Endothelial cell of umbilical vein (primary cell): Measurements from ENCODE around the gene ENTPD1.

Experiments
- EZH2 ChIP-seq: IDR thresholded peaks from 2 replicates; pipeline ENCODE4 v1.6.1; 2012; ENCODE audit warnings: borderline replicate concordance, low read depth, mild to moderate bottlenecking, moderate library complexity, low read length, inconsistent platforms; ENCODE audit not compliant: severe bottlenecking
- JUN ChIP-seq: IDR thresholded peaks from 2 replicates; pipeline ENCODE4 v1.6.1; 2011; ENCODE audit warnings: borderline replicate concordance, low read depth; ENCODE audit not compliant: insufficient read length, insufficient read depth
- POLR2A ChIP-seq: IDR thresholded peaks from 2 replicates; pipeline ENCODE4 v1.6.1; 2012; ENCODE audit warnings: low read depth, mild to moderate bottlenecking, control low read depth, low read length
- POLR2AphosphoS5 ChIP-seq: IDR thresholded peaks from 2 replicates; pipeline ENCODE4 v1.6.1; 2012; ENCODE audit warnings: low read depth, mild to moderate bottlenecking, control low read depth, low read length, moderate library complexity; ENCODE audit not compliant: insufficient read depth
- TF ChIP-seq, protein P1 (sequence below), 2 donors: IDR thresholded peaks; 1 replicate in 1 of 2; 2 replicates in 1 of 2; pipeline ENCODE4 v1.5.1; 2011; ENCODE audit warnings: low read length in 2 of 2, mild to moderate bottlenecking in 2 of 2, moderate library complexity in 2 of 2, control low read depth in 1 of 2, inconsistent platforms in 1 of 2, low read depth in 1 of 2; ENCODE audit not compliant: insufficient read depth in 1 of 2; ENCODE audit errors: extremely low read depth in 1 of 2

DNA sequence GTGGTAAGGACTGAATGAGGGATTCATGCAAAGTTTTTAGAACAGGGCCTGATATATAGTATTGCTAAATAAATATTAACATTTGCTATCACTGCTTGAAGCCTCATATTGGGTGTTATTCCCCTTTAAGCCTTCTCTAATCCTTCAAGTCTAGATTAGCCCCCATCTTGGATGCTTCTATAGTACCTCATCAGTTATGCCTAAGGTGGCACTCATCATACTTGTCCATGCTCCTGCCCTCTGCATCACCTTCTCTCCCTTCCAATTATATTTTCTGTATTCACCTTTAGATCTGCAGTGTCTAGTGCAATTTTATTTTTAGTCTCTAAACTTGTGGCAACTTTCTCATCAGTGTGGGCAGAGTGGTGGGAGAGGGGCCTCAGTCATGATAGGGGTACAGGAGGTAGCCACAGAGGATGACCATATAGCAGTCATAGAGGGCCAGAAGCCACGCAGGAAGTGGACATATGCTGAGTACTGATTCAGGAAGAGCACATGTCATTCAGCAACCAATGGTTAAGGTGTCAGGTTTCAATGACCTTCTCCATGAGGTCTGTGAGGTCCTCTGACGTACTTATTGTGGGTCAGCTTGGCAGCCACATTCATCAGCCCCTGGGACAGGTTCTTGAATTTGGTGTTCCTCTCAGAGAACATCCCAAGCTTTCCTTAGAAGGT, 2.5 kb downstream of the ENTPD1 start:
- TF ChIP-seq, protein P1, sequence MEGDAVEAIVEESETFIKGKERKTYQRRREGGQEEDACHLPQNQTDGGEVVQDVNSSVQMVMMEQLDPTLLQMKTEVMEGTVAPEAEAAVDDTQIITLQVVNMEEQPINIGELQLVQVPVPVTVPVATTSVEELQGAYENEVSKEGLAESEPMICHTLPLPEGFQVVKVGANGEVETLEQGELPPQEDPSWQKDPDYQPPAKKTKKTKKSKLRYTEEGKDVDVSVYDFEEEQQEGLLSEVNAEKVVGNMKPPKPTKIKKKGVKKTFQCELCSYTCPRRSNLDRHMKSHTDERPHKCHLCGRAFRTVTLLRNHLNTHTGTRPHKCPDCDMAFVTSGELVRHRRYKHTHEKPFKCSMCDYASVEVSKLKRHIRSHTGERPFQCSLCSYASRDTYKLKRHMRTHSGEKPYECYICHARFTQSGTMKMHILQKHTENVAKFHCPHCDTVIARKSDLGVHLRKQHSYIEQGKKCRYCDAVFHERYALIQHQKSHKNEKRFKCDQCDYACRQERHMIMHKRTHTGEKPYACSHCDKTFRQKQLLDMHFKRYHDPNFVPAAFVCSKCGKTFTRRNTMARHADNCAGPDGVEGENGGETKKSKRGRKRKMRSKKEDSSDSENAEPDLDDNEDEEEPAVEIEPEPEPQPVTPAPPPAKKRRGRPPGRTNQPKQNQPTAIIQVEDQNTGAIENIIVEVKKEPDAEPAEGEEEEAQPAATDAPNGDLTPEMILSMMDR (IDR thresholded peaks at IDR 0.05; ENCODE audit: extremely low read depth in 1 of 2, insufficient read depth in 1 of 2, low read depth in 1 of 2, low read length in 2 of 2): no peak
- no peak for TF ChIP-seq POLR2A
- TF ChIP-seq EZH2: no peak
- no peak for TF ChIP-seq POLR2AphosphoS5
- TF ChIP-seq JUN: no peak
